K562 (cell line): ENCODE data around the gene GCNA. TPM values are rescaled to one million over a fixed set of nuclear protein-coding genes. Genes with fewer than 3 reads are reported as not detected.

Source experiments
- ATF1 ChIP-seq, 2 experiments: fragments of 450-650 bp in 1 of 2; IDR thresholded peaks; 2 replicates each; pipeline ENCODE4 v1.6.1; 2016; ENCODE audit warnings: missing compliant biosample characterization in 1 of 2, missing genetic modification characterization in 1 of 2
- CEBPB ChIP-seq: fragments of 450-650 bp; IDR thresholded peaks from 2 replicates; pipeline ENCODE4 v1.6.1; 2016; ENCODE audit warnings: missing genetic modification characterization, missing compliant biosample characterization
- EWSR1 ChIP-seq: fragments of 450-650 bp; IDR thresholded peaks from 2 replicates; pipeline ENCODE4 v1.6.1; 2018; ENCODE audit warnings: borderline replicate concordance, mild to moderate bottlenecking, low read depth, moderate library complexity; ENCODE audit not compliant: partially characterized antibody
- GTF2E2 ChIP-seq: fragments of 200-800 bp; sonication (Bioruptor generic); IDR thresholded peaks from 2 replicates; pipeline ENCODE4 v1.6.1; 2016; ENCODE audit warnings: missing genetic modification characterization, missing compliant biosample characterization
- HDAC8 ChIP-seq: fragments of 450-650 bp; IDR thresholded peaks from 2 replicates; pipeline ENCODE4 v1.6.1; 2016; ENCODE audit warnings: mild to moderate bottlenecking, missing genetic modification characterization, moderate library complexity, missing compliant biosample characterization
- ID3 ChIP-seq, 2 experiments: fragments of 250-450 bp in 1 of 2; fragments of 450-650 bp in 1 of 2; sonication (Bioruptor Pico) in 1 of 2; IDR thresholded peaks; 2 replicates each; pipeline versions ENCODE4 v1.6.1 to v1.8.0; 2016 to 2021; ENCODE audit warnings: mild to moderate bottlenecking in 2 of 2, moderate library complexity in 2 of 2, missing compliant biosample characterization in 1 of 2, missing genetic modification characterization in 1 of 2
- JUND ChIP-seq, 2 experiments: IDR thresholded peaks; 2 replicates in 1 of 2; 3 replicates in 1 of 2; pipeline ENCODE4 v1.6.1; 2011; ENCODE audit warnings: borderline replicate concordance in 2 of 2, low read depth in 2 of 2, low read length in 2 of 2, improper control_type of control experiment in 1 of 2, missing biosample characterization in 1 of 2, missing genetic modification characterization in 1 of 2, missing genetic modification reagents in 1 of 2
- MCM7 ChIP-seq, 2 experiments: fragments of 450-650 bp; IDR thresholded peaks; 2 replicates each; pipeline ENCODE4 v1.6.1; 2016 to 2018
- MEIS2 ChIP-seq: fragments of 450-650 bp; IDR thresholded peaks from 2 replicates; pipeline ENCODE4 v1.6.1; 2014; ENCODE audit warnings: mild to moderate bottlenecking; ENCODE audit not compliant: partially characterized antibody
- MIER1 ChIP-seq: fragments of 450-650 bp; IDR thresholded peaks from 2 replicates; pipeline ENCODE4 v1.6.1; 2016; ENCODE audit warnings: antibody characterized with exemption, mild to moderate bottlenecking, low read depth
- MXI1 ChIP-seq: IDR thresholded peaks from 2 replicates; pipeline ENCODE4 v1.6.1; 2011; ENCODE audit warnings: low read depth, mild to moderate bottlenecking, improper control_type of control experiment, low read length
- NRF1 ChIP-seq, 2 experiments: fragments of 450-650 bp; IDR thresholded peaks in 1 of 2; conservative IDR thresholded peaks in 1 of 2; 2 replicates each; pipeline ENCODE4 v1.6.1; 2014; ENCODE audit warnings: mild to moderate bottlenecking in 2 of 2
- RNF219 ChIP-seq: fragments of 250-450 bp; sonication (Bioruptor Pico); IDR thresholded peaks from 2 replicates; pipeline ENCODE4 v1.5.0; 2022; ENCODE audit warnings: mild to moderate bottlenecking
- SMC3 ChIP-seq: conservative IDR thresholded peaks from 2 replicates; pipeline ENCODE4 v1.6.1; 2011; ENCODE audit warnings: low read depth, low read length, improper control_type of control experiment; ENCODE audit not compliant: insufficient read depth
- ZC3H11A ChIP-seq: IDR thresholded peaks from 2 replicates; pipeline ENCODE4 v1.6.1; 2012; ENCODE audit warnings: low read depth, low read length, improper control_type of control experiment
- ZNF311 ChIP-seq: fragments of 250-450 bp; sonication (Bioruptor Pico); IDR thresholded peaks from 2 replicates; pipeline ENCODE4 v1.4.0; 2020; ENCODE audit warnings: mild to moderate bottlenecking, moderate library complexity
- polyA plus RNA-seq, 8 experiments: library from polyadenylated mRNA; depleted of rRNA in 4 of 8; stranded (reverse) in 5 of 8; unstranded in 3 of 8; fragments of >200 nt; fragmentation: Nextera tagmentation in 2 of 8; fragmentation: Illumina TruSeq in 1 of 8; extraction: Ambion mirVana in 2 of 8; extraction: Trizol in 1 of 8; gene quantifications; 2 replicates each; pipeline versions ENCODE4 v1.2.1 to v1.2.3, GENCODE V29; 2011 to 2014; ENCODE audit warnings: inconsistent platforms in 1 of 8, missing spikeins in 1 of 8
- total RNA-seq, 7 experiments: library from RNA; depleted of rRNA in 6 of 7; stranded (reverse); fragments of >200 nt in 6 of 7; fragmentation: Illumina TruSeq in 2 of 7; extraction: Trizol in 2 of 7; gene quantifications; 2 replicates each; pipeline versions ENCODE4 v1.2.1 to v1.2.3, GENCODE V29; 2011 to 2021; ENCODE audit warnings: low replicate concordance in 1 of 7
- TF ChIP-seq, protein P1 (sequence below): sonication (generic); formaldehyde crosslinking; IDR thresholded peaks from 2 replicates; pipeline ENCODE4 v1.8.1; 2023; ENCODE audit warnings: mild to moderate bottlenecking, missing genetic modification reagents
- TF ChIP-seq, protein P2 (sequence below), 2 experiments: fragments of 450-650 bp; IDR thresholded peaks; 2 replicates each; pipeline ENCODE4 v1.6.1; 2018; ENCODE audit warnings: mild to moderate bottlenecking in 2 of 2, low read depth in 1 of 2; ENCODE audit not compliant: partially characterized antibody in 2 of 2

Gene GCNA
- total and polyA plus RNA-seq, 9 of the 15 experiments (the other 6 are each of a cell fraction or from before 2014, with no cell fraction given), result 0.27 to 1.5 (median 0.86) TPM

GRCh38 chrX:71532753-71533425 is 45.3 kb upstream of the GCNA start, which contains the start of gene OGT (continued):
- TF ChIP-seq, protein P1, sequence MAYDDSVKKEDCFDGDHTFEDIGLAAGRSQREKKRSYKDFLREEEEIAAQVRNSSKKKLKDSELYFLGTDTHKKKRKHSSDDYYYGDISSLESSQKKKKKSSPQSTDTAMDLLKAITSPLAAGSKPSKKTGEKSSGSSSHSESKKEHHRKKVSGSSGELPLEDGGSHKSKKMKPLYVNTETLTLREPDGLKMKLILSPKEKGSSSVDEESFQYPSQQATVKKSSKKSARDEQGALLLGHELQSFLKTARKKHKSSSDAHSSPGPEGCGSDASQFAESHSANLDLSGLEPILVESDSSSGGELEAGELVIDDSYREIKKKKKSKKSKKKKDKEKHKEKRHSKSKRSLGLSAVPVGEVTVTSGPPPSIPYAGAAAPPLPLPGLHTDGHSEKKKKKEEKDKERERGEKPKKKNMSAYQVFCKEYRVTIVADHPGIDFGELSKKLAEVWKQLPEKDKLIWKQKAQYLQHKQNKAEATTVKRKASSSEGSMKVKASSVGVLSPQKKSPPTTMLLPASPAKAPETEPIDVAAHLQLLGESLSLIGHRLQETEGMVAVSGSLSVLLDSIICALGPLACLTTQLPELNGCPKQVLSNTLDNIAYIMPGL (CRISPR knock-in tag), result no peak
- TF ChIP-seq ZNF311 (CRISPR knock-in tag) (no peak), MXI1 (peak; percentile 74), HDAC8 (tag) (no peak), MIER1 (no peak), RNF219 (CRISPR knock-in tag) (no peak), GTF2E2 (tag) (peak; percentile 96), NRF1 (conservative IDR thresholded peaks at IDR 0.05 in 1 of 2, IDR thresholded peaks at IDR 0.05 in 1 of 2) (peak; percentile 83 to 86), MCM7 (IDR thresholded peaks at IDR 0.05) (no peak), ATF1 (CRISPR knock-in tag; IDR thresholded peaks at IDR 0.05) (no peak), ATF1 (tag; IDR thresholded peaks at IDR 0.05) (peak; percentile 85), JUND (IDR thresholded peaks at IDR 0.05; ENCODE audit: borderline replicate concordance, low read depth, low read length) (peak; percentile 80), JUND (tag; IDR thresholded peaks at IDR 0.05; ENCODE audit: borderline replicate concordance, low read depth, low read length) (peak; percentile 61; the same call in 1 of the 3 replicates), CEBPB (tag) (peak; percentile 92), MEIS2 (peak; percentile 45), SMC3 (no peak), ID3 (CRISPR knock-in tag; IDR thresholded peaks at IDR 0.05) (no peak), ID3 (tag; IDR thresholded peaks at IDR 0.05) (no peak), ZC3H11A (no peak; the same call in 1 of the 2 replicates), EWSR1 (no peak)
- TF ChIP-seq, protein P2, sequence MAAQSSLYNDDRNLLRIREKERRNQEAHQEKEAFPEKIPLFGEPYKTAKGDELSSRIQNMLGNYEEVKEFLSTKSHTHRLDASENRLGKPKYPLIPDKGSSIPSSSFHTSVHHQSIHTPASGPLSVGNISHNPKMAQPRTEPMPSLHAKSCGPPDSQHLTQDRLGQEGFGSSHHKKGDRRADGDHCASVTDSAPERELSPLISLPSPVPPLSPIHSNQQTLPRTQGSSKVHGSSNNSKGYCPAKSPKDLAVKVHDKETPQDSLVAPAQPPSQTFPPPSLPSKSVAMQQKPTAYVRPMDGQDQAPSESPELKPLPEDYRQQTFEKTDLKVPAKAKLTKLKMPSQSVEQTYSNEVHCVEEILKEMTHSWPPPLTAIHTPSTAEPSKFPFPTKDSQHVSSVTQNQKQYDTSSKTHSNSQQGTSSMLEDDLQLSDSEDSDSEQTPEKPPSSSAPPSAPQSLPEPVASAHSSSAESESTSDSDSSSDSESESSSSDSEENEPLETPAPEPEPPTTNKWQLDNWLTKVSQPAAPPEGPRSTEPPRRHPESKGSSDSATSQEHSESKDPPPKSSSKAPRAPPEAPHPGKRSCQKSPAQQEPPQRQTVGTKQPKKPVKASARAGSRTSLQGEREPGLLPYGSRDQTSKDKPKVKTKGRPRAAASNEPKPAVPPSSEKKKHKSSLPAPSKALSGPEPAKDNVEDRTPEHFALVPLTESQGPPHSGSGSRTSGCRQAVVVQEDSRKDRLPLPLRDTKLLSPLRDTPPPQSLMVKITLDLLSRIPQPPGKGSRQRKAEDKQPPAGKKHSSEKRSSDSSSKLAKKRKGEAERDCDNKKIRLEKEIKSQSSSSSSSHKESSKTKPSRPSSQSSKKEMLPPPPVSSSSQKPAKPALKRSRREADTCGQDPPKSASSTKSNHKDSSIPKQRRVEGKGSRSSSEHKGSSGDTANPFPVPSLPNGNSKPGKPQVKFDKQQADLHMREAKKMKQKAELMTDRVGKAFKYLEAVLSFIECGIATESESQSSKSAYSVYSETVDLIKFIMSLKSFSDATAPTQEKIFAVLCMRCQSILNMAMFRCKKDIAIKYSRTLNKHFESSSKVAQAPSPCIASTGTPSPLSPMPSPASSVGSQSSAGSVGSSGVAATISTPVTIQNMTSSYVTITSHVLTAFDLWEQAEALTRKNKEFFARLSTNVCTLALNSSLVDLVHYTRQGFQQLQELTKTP (IDR thresholded peaks at IDR 0.05; ENCODE audit: low read depth in 1 of 2, partially characterized antibody in 2 of 2), result peak in 1 of 2 experiments; percentile 45
